ENCODE measurements around the gene CPSF4.
"Not testable (repeated sequence)": the region's sequence is repeated elsewhere in the genome, so short reads cannot be mapped to it uniquely, and the experiment has no call there.

The CPSF4 gene

DNA sequence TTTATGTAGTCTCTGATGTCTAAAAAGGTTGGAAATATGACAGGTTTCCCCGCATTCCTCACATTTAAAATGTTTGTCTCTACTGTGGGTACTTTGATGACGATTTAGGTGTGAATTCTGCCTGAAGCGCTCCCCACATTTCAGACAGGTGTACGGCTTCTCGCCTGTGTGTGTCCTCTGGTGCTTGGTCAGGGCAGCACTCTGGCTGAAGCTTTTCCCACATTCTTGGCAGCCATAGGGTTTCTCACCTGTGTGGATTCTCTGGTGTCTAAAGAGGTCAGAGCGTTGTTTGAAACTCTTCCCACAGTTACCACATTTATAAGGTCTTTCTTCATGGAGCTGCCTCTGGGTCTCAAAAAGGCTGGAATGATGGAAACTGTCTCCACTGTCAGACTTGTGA is 55.1 kb downstream of the CPSF4 start:
- Histone ChIP-seq H3K9ac (ENCODE audit: low read length in 2 of 2) (no peak overlapping the region), H3K27ac (ENCODE audit: low read length) (no peak overlapping the region), H3K36me3 (ENCODE audit: control insufficient read depth in 2 of 2, insufficient read depth in 2 of 2, low read length in 2 of 2) (peaks cover 21 to 31% of the 10 kb centered on the region in 2 donors), H3K27me3 (ENCODE audit: control insufficient read depth in 1 of 2, insufficient read depth in 2 of 2, low read length in 2 of 2) (no peaks in the 10 kb centered on the region), H3K4me1 (ENCODE audit: control insufficient read depth, insufficient read depth, low read length) (peaks cover 13% of the 10 kb centered on the region), H3K9me3 (ENCODE audit: control insufficient read depth in 2 of 2, low read length in 2 of 2) (peaks cover 10 to 16% of the 10 kb centered on the region in 2 donors), H3K4me3 (ENCODE audit: low read length in 2 of 2) (peak overlapping the region in 1 of 2 donors; percentile 7)

DNA sequence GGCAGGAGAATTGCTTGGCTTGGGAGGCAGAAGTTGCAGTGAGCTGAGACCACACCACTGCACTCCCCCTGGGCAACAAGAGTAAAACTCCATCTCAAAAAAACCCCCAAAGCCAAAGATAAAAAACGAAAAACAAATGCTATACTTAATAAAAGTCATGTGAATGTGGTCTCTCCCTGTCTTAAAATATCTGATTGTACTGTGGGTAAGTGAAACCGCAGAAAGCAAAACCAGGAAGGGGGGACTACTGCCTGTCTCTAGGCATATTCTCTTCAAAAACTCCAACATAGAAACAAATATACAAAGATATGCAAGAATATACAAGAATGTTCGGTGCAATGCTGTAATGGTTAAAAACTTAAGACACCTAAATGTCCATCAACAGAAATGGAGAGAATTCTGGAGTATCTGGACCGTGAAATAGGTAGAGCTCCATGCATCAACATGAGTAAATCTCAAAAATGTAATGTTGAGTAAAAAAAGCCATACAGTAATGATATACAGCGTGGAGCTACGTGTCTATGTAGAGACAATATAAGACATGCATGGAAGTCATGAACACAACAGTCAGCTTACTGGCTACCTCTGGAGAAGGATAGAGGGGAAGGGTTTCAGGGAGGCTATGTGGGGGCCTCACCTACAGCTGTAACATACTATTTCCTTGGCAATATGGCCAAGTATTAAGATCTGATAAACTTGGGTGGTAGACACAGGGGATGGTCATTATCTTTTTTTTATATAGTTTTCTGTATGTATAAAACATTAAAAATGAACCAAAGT is 59.2 kb downstream of the CPSF4 start:
- Histone ChIP-seq H3K36me3 (ENCODE audit: control insufficient read depth in 2 of 2, insufficient read depth in 2 of 2, low read length in 2 of 2) (peaks cover 18 to 20% of the 10 kb centered on the region in 2 donors), H3K9ac (ENCODE audit: low read length in 2 of 2) (no peak overlapping the region), H3K9me3 (ENCODE audit: control insufficient read depth in 2 of 2, low read length in 2 of 2) (peaks cover 10 to 14% of the 10 kb centered on the region in 2 donors), H3K4me1 (ENCODE audit: control insufficient read depth, insufficient read depth, low read length) (peaks cover 26% of the 10 kb centered on the region), H3K4me3 (ENCODE audit: low read length in 2 of 2) (peak overlapping the region; percentile 99 to 100), H3K27ac (ENCODE audit: low read length) (no peak overlapping the region), H3K27me3 (ENCODE audit: control insufficient read depth in 1 of 2, insufficient read depth in 2 of 2, low read length in 2 of 2) (no peaks in the 10 kb centered on the region)

DNA sequence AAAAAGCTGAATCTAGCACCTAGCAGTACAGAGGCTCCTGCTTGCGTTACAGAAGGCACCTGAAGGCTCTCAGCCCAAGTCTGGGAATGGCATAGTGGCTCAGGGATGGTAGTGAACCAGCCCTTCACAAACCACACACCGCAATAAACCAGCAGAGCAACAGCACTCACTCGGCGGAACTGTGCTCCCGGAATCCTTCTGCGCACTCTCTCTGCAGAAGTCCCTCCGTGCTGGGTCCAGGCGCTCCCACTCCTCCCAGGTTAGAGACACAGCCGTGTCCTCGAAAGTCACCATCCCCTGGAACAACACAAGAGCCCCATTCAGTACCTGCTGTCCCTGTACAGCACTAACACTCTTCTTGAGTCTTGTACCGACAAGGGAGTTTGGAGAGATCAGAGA is 59.8 kb downstream of the CPSF4 start:
- H3K9ac ChIP-seq (ENCODE audit: low read length in 2 of 2), result peak overlapping the region in 1 of 2 donors; percentile 47
- peaks cover 13 to 16% of the 10 kb centered on the region in 2 donors for H3K36me3 ChIP-seq (ENCODE audit: control insufficient read depth in 2 of 2, insufficient read depth in 2 of 2, low read length in 2 of 2)
- no peaks in the 10 kb centered on the region for H3K27me3 ChIP-seq (ENCODE audit: control insufficient read depth in 1 of 2, insufficient read depth in 2 of 2, low read length in 2 of 2)
- no peak overlapping the region for H3K27ac ChIP-seq (ENCODE audit: low read length)
- peaks cover 26% of the 10 kb centered on the region for H3K4me1 ChIP-seq (ENCODE audit: control insufficient read depth, insufficient read depth, low read length)
- H3K4me3 ChIP-seq (ENCODE audit: low read length in 2 of 2), result peak overlapping the region; percentile 99 to 100
- peaks cover 8 to 9% of the 10 kb centered on the region in 2 donors for H3K9me3 ChIP-seq (ENCODE audit: control insufficient read depth in 2 of 2, low read length in 2 of 2)

DNA sequence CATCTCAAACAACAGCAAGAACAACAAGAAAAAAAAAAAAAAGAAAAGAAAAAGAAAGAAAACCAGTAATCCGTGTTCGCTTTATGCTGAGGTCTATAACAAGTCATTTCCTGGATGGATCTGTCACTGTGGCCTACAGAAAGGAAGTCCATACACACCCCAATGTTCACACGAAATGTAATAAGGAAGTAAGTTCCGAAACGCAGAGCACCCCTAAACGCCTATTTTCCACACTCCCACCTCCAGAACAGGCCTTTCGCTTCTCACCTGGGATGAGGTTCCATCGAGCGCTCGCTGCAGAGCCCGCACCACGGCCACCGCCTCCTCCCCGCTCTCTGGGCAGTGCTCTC is 60.6 kb downstream of the CPSF4 start:
- Histone ChIP-seq H3K27ac (ENCODE audit: low read length) (peak overlapping the region; percentile 97), H3K27me3 (ENCODE audit: control insufficient read depth in 1 of 2, insufficient read depth in 2 of 2, low read length in 2 of 2) (no peaks in the 10 kb centered on the region), H3K9ac (ENCODE audit: low read length in 2 of 2) (peak overlapping the region; percentile 96 to 99), H3K9me3 (ENCODE audit: control insufficient read depth in 2 of 2, low read length in 2 of 2) (peaks cover under 1 to 1% of the 10 kb centered on the region in 2 donors), H3K4me3 (ENCODE audit: low read length in 2 of 2) (peak overlapping the region; percentile 99 to 100), H3K4me1 (ENCODE audit: control insufficient read depth, insufficient read depth, low read length) (peaks cover 29% of the 10 kb centered on the region), H3K36me3 (ENCODE audit: control insufficient read depth in 2 of 2, insufficient read depth in 2 of 2, low read length in 2 of 2) (peaks cover 5 to 8% of the 10 kb centered on the region in 2 donors)

DNA sequence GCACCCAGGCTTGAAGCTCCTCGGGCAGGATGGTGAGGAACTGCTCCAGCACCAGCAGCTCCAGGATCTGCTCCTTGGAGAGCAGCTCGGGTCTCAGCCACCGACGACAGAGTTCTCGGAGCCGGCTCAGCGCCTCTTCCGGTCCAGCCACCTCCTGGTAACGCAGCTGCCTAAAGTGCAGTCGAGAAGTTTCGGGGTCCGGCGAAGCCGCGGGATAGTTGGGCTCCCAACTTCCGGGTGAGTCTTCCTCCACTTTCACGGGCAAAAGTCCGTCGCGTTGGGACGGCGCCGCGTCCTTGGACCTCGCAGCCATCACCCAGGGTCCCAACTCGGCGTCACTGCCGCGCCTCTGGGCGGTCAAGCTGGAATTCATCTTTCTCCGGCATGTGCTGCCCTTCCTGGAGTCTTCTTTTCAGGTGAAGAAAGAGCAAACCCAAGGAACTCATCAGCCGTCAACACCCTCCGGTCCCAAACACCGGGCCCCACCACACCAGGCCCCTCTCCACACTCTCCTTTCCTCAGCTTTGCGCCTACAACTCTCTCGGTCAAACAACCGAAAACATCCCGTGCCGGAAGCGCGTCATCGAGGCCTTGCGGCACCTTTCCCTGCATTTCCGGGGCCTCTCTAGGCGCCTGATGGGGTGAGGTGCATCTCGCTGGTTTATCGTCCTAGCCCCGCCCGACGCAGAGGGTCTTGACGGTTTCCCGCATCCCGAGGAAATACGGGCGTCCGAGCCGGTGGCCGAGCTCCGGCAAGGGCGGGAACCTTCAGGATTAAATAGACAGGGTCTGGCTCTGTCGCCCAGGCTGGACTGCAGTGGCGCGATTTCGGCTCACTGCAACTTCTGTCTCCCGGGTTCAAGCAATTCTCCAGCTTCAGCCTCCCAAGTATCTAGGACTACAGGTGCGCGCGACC is 61.2 kb downstream of the CPSF4 start, which contains the start of gene ZNF394:
TSS of gene ZNF394 (minus strand) at position 561 of the 916 bp plus-strand sequence. CDS start at position 373, 188 bp downstream.
- Histone ChIP-seq H3K4me3 (ENCODE audit: low read length in 2 of 2) (peak within 1 kb of the TSS; percentile 99 to 100), H3K36me3 (ENCODE audit: control insufficient read depth in 2 of 2, insufficient read depth in 2 of 2, low read length in 2 of 2) (peaks cover 5 to 6% of the 10 kb centered on the region in 2 donors), H3K9ac (ENCODE audit: low read length in 2 of 2) (peak within 1 kb of the TSS; percentile 96 to 99), H3K9me3 (ENCODE audit: control insufficient read depth in 2 of 2, low read length in 2 of 2) (no peaks in the 10 kb centered on the region), H3K4me1 (ENCODE audit: control insufficient read depth, insufficient read depth, low read length) (peaks cover 29% of the 10 kb centered on the region), H3K27me3 (ENCODE audit: control insufficient read depth in 1 of 2, insufficient read depth in 2 of 2, low read length in 2 of 2) (no peaks in the 10 kb centered on the region), H3K27ac (ENCODE audit: low read length) (peak within 1 kb of the TSS; percentile 97)

DNA sequence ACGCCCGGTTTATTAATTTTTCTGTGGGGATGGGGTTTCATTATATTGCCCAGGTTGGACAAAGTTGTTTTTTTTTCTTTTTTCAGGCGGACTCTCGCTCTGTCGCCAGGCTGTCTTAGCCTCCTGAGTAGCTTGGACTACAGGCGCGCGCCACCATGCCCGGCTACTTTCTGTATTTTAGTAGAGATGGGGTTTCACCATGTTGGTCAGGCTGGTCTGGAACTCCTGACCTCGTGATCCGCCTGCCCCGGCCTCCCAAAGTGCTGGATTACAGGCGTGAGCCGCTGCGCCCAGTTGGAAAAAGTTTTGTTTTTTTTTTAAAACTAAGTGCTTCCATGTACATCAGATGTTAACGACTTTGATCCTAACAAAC is 61.9 kb downstream of the CPSF4 start:
- peak overlapping the region; percentile 97 for H3K27ac ChIP-seq (ENCODE audit: low read length)
- H3K27me3 ChIP-seq (ENCODE audit: control insufficient read depth in 1 of 2, insufficient read depth in 2 of 2, low read length in 2 of 2), result no peaks in the 10 kb centered on the region
- peak overlapping the region; percentile 96 to 99 for H3K9ac ChIP-seq (ENCODE audit: low read length in 2 of 2)
- peaks cover 5 to 6% of the 10 kb centered on the region in 2 donors for H3K36me3 ChIP-seq (ENCODE audit: control insufficient read depth in 2 of 2, insufficient read depth in 2 of 2, low read length in 2 of 2)
- H3K4me3 ChIP-seq (ENCODE audit: low read length in 2 of 2), result peak overlapping the region; percentile 99 to 100
- H3K4me1 ChIP-seq (ENCODE audit: control insufficient read depth, insufficient read depth, low read length), result peaks cover 33% of the 10 kb centered on the region
- no peaks in the 10 kb centered on the region for H3K9me3 ChIP-seq (ENCODE audit: control insufficient read depth in 2 of 2, low read length in 2 of 2)

DNA sequence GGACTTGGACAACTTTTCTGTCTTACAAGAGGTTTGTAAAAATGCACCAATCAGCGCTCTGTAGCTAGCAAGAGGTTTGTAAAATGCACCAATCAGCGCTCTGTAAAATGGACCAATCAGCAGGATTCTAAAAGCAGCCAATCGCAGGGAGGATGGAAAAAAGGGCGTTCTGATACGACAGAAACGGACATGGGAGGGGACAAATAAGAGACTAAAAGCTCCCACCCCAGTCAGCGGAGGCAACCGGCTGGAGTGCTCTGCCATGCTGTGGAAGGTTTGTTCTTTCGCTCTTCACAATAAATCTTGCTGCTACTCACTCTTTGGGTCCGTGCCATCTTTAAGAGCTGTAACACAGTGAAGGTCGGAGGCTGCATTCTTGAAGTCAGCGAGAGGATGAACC is 62.5 kb downstream of the CPSF4 start:
- not testable (repeated sequence) for H3K27me3 ChIP-seq (ENCODE audit: control insufficient read depth in 1 of 2, insufficient read depth in 2 of 2, low read length in 2 of 2); H3K36me3 ChIP-seq (ENCODE audit: control insufficient read depth in 2 of 2, insufficient read depth in 2 of 2, low read length in 2 of 2); H3K9ac ChIP-seq (ENCODE audit: low read length in 2 of 2); H3K9me3 ChIP-seq (ENCODE audit: control insufficient read depth in 2 of 2, low read length in 2 of 2); H3K27ac ChIP-seq (ENCODE audit: low read length)
- peaks cover 39% of the 10 kb centered on the region for H3K4me1 ChIP-seq (ENCODE audit: control insufficient read depth, insufficient read depth, low read length)
- H3K4me3 ChIP-seq (ENCODE audit: low read length in 2 of 2), result peak overlapping the region in 1 of 2 donors; percentile 99

DNA sequence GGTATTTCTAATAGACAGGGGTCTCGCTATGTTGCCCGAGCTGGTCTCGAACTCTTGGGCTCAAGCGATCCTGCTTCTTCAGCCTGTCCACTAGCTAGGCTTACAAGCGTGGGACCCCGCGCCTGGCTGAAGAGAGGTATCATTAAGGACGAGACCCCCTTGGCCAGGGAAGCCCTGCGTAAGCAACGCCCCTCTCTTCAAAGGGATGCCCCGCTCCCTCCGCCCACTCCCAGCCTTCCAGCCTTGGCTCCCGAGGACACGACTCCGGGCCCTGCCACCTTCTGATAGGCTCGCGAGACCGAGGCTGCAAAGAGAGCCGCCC is 65.5 kb downstream of the CPSF4 start:
- Histone ChIP-seq H3K4me1 (ENCODE audit: control insufficient read depth, insufficient read depth, low read length) (peaks cover 27% of the 10 kb centered on the region), H3K9ac (ENCODE audit: low read length in 2 of 2) (peak overlapping the region; percentile 94 to 99), H3K4me3 (ENCODE audit: low read length in 2 of 2) (peak overlapping the region; percentile 92 to 97), H3K36me3 (ENCODE audit: control insufficient read depth in 2 of 2, insufficient read depth in 2 of 2, low read length in 2 of 2) (no peaks in the 10 kb centered on the region), H3K27me3 (ENCODE audit: control insufficient read depth in 1 of 2, insufficient read depth in 2 of 2, low read length in 2 of 2) (no peaks in the 10 kb centered on the region), H3K27ac (ENCODE audit: low read length) (peak overlapping the region; percentile 96), H3K9me3 (ENCODE audit: control insufficient read depth in 2 of 2, low read length in 2 of 2) (no peaks in the 10 kb centered on the region)

DNA sequence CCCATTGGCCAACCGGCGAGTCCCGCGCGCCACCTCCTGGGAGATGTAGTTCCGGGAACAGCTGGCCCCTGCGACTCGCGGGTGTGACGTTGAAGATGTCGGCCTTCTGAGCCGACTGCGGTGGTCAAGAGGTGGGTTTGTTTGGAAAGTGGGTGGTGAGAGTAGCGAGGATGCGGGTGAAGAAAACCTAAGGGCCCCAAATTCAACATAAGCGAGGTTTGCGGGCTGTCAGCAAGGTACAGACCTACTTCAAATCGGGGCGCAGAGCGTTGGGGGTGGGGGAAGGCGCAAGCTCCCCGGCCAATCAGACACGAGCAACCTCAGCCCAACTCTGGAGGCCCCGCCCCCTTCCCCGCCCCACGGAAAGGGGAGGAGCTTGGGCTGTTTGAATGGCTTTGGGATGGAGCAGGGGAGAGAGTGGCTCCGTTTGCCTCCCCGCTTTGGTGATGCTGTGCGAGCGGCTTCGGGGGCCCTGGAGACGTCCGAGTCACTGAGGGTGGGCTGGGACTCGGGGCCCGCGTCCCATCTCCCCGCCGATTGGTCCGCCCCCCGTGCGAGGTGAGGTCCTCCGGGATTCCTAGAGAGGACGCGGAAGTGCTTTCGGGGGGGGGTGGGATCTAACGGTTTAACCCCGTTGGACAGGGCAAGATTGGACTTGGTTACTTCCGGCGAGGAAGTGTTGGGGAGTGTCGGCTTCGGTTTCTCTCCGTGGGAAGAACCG is 66.0 kb downstream of the CPSF4 start, which contains the start of gene ZKSCAN5:
TSS of gene ZKSCAN5 (plus strand) at position 60 of the 721 bp plus-strand sequence. CDS start 1,383 bp downstream, outside the sequence.
- no peaks in the 10 kb centered on the region for H3K9me3 ChIP-seq (ENCODE audit: control insufficient read depth in 2 of 2, low read length in 2 of 2)
- no peaks in the 10 kb centered on the region for H3K27me3 ChIP-seq (ENCODE audit: control insufficient read depth in 1 of 2, insufficient read depth in 2 of 2, low read length in 2 of 2)
- H3K9ac ChIP-seq (ENCODE audit: low read length in 2 of 2), result peak within 1 kb of the TSS; percentile 94 to 99
- H3K4me1 ChIP-seq (ENCODE audit: control insufficient read depth, insufficient read depth, low read length), result peaks cover 27% of the 10 kb centered on the region
- H3K27ac ChIP-seq (ENCODE audit: low read length), result peak within 1 kb of the TSS; percentile 96
- H3K4me3 ChIP-seq (ENCODE audit: low read length in 2 of 2), result peak within 1 kb of the TSS; percentile 92 to 97
- no peaks in the 10 kb centered on the region for H3K36me3 ChIP-seq (ENCODE audit: control insufficient read depth in 2 of 2, insufficient read depth in 2 of 2, low read length in 2 of 2)

DNA sequence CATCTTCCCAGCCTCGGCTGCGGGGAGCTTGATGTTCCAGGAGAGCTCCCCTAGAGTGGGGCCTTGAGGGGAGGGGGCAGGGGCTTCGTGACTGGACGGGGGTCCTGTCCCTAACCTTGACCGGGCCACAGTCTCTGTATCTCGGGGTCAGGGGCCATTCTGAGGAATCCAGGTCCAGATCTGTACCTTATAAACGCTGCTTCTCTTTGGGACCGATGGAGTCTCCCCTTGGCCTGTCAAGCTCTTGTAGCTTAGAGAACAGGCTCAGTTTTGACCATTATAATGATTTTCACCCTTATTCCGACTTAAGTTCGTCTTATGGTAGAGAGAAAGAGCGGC is 66.5 kb downstream of the CPSF4 start:
- Histone ChIP-seq H3K27ac (ENCODE audit: low read length) (peak overlapping the region; percentile 96), H3K27me3 (ENCODE audit: control insufficient read depth in 1 of 2, insufficient read depth in 2 of 2, low read length in 2 of 2) (no peaks in the 10 kb centered on the region), H3K9ac (ENCODE audit: low read length in 2 of 2) (peak overlapping the region; percentile 94 to 99), H3K36me3 (ENCODE audit: control insufficient read depth in 2 of 2, insufficient read depth in 2 of 2, low read length in 2 of 2) (no peaks in the 10 kb centered on the region), H3K4me1 (ENCODE audit: control insufficient read depth, insufficient read depth, low read length) (peaks cover 27% of the 10 kb centered on the region), H3K9me3 (ENCODE audit: control insufficient read depth in 2 of 2, low read length in 2 of 2) (no peaks in the 10 kb centered on the region), H3K4me3 (ENCODE audit: low read length in 2 of 2) (peak overlapping the region; percentile 92 to 97)

Data from stomach smooth muscle (tissue), 2 donors.